ENCODE measurements around the gene LIN7B. TPM values are rescaled to one million over a fixed set of nuclear protein-coding genes. Genes with fewer than 3 reads are reported as not detected.

Gene LIN7B
- total and polyA plus RNA-seq, 9 of the 15 experiments (the other 6 are each of a cell fraction or from before 2014, with no cell fraction given): 0.89 to 15.7 (median 4.0) TPM

- TF ChIP-seq PRMT5 (CRISPR knock-in tag; IDR thresholded peaks at IDR 0.05): no peak
- TF ChIP-seq BMI1 (IDR thresholded peaks at IDR 0.05; ENCODE audit: low read length): no peak
- TF ChIP-seq ZNF316 (IDR thresholded peaks at IDR 0.05): peak; percentile 64
- no peak for TF ChIP-seq ETV5 (CRISPR knock-in tag; IDR thresholded peaks at IDR 0.05; ENCODE audit: low read depth)
- no peak for TF ChIP-seq ZNF384 (IDR thresholded peaks at IDR 0.05; ENCODE audit: low read depth, low read length)
- no peak for TF ChIP-seq ZNF395 (CRISPR knock-in tag; IDR thresholded peaks at IDR 0.05)
- TF ChIP-seq C11orf30 (IDR thresholded peaks at IDR 0.05; ENCODE audit: low read depth): peak; percentile 73
- peak; percentile 30; the same call in 1 of the 2 replicates for TF ChIP-seq DPF2 (IDR thresholded peaks at IDR 0.05)
- TF ChIP-seq NR1H2 (CRISPR knock-in tag; IDR thresholded peaks at IDR 0.05): no peak
Measured at GRCh38 chr19:49110567-49110966, 3.6 kb upstream of the LIN7B start (continued).

GRCh38 chr19:49111218-49111998 is 2.8 kb upstream of the LIN7B start:
- peaks cover 13% of the 10 kb centered on the region for H3K79me2 ChIP-seq (ENCODE audit: control insufficient read depth, insufficient read depth, low read length)
- no peak overlapping the region for H2AFZ ChIP-seq (ENCODE audit: low read depth, low read length)
- in situ Hi-C loops (cut with MboI): loop anchor here (10.0 kb wide), 1 partner anchor 1223 kb away; no protein-coding TSS in a partner anchor
- ATAC-seq: no peak
- WGBS (ENCODE audit: insufficient coverage, low coverage, missing lambda C conversion rate): 67% methylated on average over 11 of the region's 11 CpGs
- no peak overlapping the region; a peak in 2 of 4 replicates for H3K9ac ChIP-seq (ENCODE audit: insufficient read depth in 1 of 2, low read depth in 2 of 2, low read length in 2 of 2)
- H3K4me3 ChIP-seq: no peak overlapping the region
- H3K27ac ChIP-seq (ENCODE audit: extremely low read depth, low read depth, low read length): no peak overlapping the region
- POLR2A ChIA-PET: interaction anchor here (1.1 to 1.2 kb wide), 2 partner anchors 14 to 39 kb away, joined by 3 to 4 read pairs; no protein-coding TSS in a partner anchor
- H3K27me3 ChIP-seq (ENCODE audit: control insufficient read depth in 2 of 2, insufficient read depth in 2 of 2, low read length in 2 of 2): no peaks in the 10 kb centered on the region
- no peak for TF ChIP-seq CREB5 (CRISPR knock-in tag; IDR thresholded peaks at IDR 0.05)
- TF ChIP-seq SPI1 (IDR thresholded peaks at IDR 0.05; ENCODE audit: borderline replicate concordance, low read depth, low read length): peak; percentile 84
- peak; percentile 74 for TF ChIP-seq CEBPB (tag; IDR thresholded peaks at IDR 0.05)
- 0 out of 6 replicates have a peak, but pooled peaks of 1 of the 3 experiments have one; percentile 5 for TF ChIP-seq CTCF (IDR thresholded peaks at IDR 0.05 in 2 of 3, conservative IDR thresholded peaks at IDR 0.05 in 1 of 3; ENCODE audit: insufficient read depth in 2 of 3, low read depth in 1 of 3, low read length in 3 of 3)
- TF ChIP-seq ZNF274 (IDR thresholded peaks at IDR 0.05; ENCODE audit: borderline replicate concordance, low read depth, low read length): no peak
- H3K4me1 ChIP-seq (replicated peaks in 1 of 2; ENCODE audit: control insufficient read depth in 2 of 2, insufficient read depth in 2 of 2, low read length in 2 of 2): peaks cover 33 to 64% of the 10 kb centered on the region in 2 experiments
- intact Hi-C loops (cut with micrococcal nuclease): no loop called here
- no peak overlapping the region for H3K4me2 ChIP-seq (ENCODE audit: insufficient read depth, low read length)
- peak; percentile 49 for FAIRE-seq
- CTCF ChIA-PET (ENCODE audit: low intra/inter-chr PET ratio): interaction anchor here (0.6 to 0.8 kb wide), 2 partner anchors 37 to 792 kb away, joined by 3 read pairs; no protein-coding TSS in a partner anchor
- no peak for DNase-seq (ENCODE audit: extremely low read depth in 1 of 4, low spot score in 3 of 4)
- H3K36me3 ChIP-seq (ENCODE audit: control insufficient read depth, insufficient read depth, low read length): peaks cover 42% of the 10 kb centered on the region
- no TSS peak for BruUV-seq (replicated peaks)
- peaks cover 6% of the 10 kb centered on the region for H3K9me1 ChIP-seq (ENCODE audit: control insufficient read depth, insufficient read depth, low read length)
- H4K20me1 ChIP-seq (replicated peaks; ENCODE audit: control insufficient read depth, insufficient read depth, low read length): peaks cover 7% of the 10 kb centered on the region
- no peaks in the 10 kb centered on the region for H3K9me3 ChIP-seq (replicated peaks; ENCODE audit: control insufficient read depth, insufficient read depth, low read depth, low read length)
